ENCODE results near the gene NLRP4. TPM values are rescaled to one million over a fixed set of nuclear protein-coding genes. Genes with fewer than 3 reads are reported as not detected.
"Not testable (repeated sequence)": the region's sequence is repeated elsewhere in the genome, so short reads cannot be mapped to it uniquely, and the experiment has no call there.

Gene NLRP4
- total RNA-seq, 1 donor from 2014 or later, result not detected

- no peak for DNase-seq (ENCODE audit: low spot score)
- intact Hi-C loops (cut with DNase I), result no loop called here
Measured at GRCh38 chr19:55877211-55877610, 40.9 kb downstream of the NLRP4 start.

GRCh38 chr19:55882626-55883025, 46.3 kb downstream of the NLRP4 start:
- intact Hi-C loops (cut with DNase I), result no loop called here
- no peak for DNase-seq (ENCODE audit: low spot score)

DNA sequence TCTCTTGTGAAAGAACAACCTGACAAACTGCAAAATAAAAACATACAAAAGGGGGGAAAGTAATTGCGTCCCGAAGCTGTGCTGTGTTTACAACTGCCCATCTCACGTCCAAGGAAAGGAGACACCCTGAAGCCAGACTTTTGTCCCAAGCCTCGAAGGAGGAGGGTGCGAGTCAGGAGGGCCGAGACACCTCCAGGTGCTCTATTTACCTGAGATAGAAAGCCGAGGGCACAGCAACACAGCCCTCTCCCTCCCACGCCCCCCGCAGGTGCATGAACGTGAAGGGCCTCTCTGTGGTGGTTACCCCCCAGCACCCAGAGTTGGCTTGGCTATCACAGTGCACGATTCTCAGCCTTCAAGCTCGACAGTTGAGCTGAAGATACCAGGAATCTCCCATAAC, 62.6 kb downstream of the NLRP4 start:
- no peak for DNase-seq (ENCODE audit: low spot score)
- intact Hi-C loops (cut with DNase I), result no loop called here

GRCh38 chr19:55901369-55902079, 65.2 kb downstream of the NLRP4 start:
- DNase-seq (ENCODE audit: low spot score), result no peak
- intact Hi-C loops (cut with DNase I), result no loop called here

DNA sequence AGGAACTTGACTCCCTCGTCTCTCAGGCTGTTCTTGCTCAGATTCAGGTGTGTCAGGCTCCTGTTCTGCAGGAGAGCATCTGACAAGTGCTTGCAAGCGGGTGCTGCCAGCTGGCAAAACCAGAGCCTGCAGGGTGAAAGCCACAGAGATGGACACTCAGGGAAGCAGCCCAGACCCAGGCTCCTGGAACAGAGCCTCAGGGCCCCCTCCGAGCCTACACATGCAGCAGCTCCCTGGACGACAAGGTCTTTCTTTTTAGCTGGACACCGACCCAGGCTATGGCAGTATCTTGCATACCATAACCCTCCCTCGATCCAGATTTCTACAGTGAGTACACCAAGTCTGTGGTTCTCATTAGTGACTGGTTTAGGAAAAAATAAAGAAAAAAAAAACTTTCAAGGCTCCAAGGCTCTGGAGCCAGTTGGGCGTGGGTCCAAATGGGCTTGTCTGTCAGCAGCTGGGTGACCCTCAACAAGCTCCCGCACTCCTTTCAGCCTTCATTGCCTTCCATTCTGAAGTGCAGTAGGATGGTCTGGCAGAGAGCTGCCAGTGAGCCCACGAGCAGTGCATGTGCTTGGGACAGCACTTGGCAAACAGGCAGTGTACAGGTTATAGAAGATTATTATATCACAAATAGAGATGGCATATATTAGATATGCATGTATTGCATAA, 65.9 kb downstream of the NLRP4 start:
- intact Hi-C loops (cut with DNase I), result no loop called here
- no peak for DNase-seq (ENCODE audit: low spot score)

- DNase-seq (ENCODE audit: low spot score), result no peak
- intact Hi-C loops (cut with DNase I), result no loop called here
Measured at GRCh38 chr19:55907286-55907685, 70.9 kb downstream of the NLRP4 start.

GRCh38 chr19:55907746-55908145, 71.4 kb downstream of the NLRP4 start:
- no peak for DNase-seq (ENCODE audit: low spot score)
- intact Hi-C loops (cut with DNase I), result no loop called here

- intact Hi-C loops (cut with DNase I), result no loop called here
- no peak for DNase-seq (ENCODE audit: low spot score)
Measured at GRCh38 chr19:55909801-55910200, 73.5 kb downstream of the NLRP4 start.

DNA sequence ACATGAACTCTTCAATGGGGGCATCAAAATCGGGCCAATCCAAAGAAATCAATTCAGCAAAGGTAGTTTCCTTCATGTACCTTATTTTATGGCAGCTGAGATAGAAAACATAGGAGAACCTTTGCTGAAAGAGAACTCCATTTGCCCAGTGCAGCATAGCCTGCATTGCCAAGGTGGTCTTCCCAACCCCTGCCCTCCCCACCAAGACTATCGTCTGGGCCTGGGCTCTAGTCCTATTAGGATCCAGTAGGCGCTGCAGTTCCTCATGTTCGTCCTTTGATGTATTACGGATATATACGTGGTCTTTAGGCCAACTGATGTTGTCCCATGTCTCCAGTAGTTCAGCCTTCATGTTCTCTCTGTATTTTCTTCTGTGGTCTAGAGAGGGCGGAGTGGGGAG, 76.6 kb downstream of the NLRP4 start:
- DNase-seq (ENCODE audit: low spot score), result no peak
- intact Hi-C loops (cut with DNase I), result no loop called here

DNA sequence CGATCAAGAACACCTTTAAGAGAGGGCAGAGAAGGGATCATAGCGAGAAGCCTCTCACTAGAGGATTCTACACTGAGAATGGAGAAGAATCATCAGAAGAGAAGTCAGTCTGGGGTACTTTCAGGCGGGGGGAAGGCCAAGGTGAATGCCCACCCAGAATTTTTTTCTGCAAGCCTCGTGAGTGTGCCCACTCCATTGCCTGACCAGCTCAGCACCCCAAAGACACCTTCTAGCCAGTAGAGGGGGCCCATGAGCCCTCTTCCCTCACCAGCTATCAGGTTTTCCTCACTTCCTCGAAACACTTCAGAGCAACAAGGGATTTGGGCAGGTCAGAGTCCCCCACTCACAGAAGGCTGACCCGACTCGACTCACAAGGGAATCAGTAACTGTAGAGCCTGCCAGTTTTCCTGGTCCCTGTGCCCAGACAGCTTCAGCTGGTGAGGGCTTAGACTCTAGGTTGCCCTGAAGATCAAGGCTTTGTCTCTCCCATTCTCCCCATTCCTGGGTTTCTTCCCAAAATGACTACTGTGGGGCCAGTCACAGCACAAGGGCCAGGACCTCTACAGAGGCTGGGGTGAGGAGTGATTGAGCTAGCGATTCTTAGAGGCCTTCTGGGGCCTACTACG, 77.4 kb downstream of the NLRP4 start:
- intact Hi-C loops (cut with DNase I), result no loop called here
- no peak for DNase-seq (ENCODE audit: low spot score)

DNA sequence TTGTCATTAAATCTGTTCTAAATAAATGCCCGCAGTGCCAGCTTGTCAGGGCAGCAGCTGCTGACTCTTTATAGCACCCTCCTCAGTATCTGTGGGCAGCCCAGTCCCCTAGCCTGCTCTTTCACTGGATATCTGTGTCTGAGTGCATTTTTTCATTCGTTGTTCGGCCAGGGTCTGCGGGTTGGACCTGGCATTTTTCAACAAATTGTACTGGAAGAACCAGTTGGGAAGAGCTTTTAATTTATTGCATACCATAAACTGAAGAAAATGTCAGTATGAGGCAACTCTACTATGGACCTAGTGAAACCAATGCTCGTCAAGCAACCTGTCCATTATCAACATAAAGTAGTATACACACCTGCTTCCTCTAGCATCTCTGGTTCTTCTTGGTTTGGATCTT, 87.2 kb downstream of the NLRP4 start:
- intact Hi-C loops (cut with DNase I), result no loop called here
- DNase-seq (ENCODE audit: low spot score), result no peak

- intact Hi-C loops (cut with DNase I), result no loop called here
- DNase-seq (ENCODE audit: low spot score), result no peak
Measured at GRCh38 chr19:55927991-55928390, 91.7 kb downstream of the NLRP4 start.

DNA sequence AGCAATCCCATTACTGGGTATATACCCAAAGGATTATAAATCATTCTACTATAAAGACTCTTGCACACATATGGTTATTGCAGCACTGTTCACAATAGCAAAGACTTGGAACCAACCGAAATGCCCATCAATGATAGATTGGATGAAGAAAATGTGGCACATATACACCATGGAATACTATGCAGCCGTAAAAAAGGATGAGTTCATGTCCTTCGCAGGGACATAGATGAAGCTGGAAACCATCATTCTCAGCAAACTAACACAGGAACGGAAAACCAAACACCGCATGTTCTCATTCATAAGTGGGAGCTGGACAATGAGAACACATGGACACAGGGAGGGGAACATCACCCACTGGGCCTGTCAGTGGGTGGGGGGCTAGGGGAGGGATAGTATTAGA, 92.9 kb downstream of the NLRP4 start:
- intact Hi-C loops (cut with DNase I); DNase-seq (ENCODE audit: low spot score): not testable (repeated sequence)

DNA sequence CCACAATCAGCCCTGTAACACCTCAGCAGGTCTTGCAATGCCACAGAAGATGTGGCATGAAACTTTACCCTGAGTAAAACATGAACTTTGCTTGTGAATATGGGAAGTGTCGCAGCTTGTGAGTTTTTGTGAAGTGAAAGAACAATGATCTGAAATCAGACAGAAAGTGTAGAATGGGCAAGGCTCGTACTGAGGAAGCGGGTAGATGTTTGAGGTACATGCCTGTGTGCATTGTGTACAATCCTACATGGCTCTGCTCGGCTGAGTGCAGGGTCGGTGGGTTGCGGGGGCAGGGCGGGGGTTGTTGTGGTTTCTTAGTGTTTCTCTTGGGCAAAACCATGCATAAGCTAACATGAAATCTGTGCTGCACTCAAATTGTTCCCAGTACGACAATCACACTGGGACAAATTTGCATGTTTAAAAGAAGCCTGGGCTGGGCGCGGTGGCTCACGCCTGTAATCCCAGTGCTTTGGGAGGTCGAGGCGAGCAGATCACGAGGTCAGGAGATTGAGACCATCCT, 94.7 kb downstream of the NLRP4 start:
- DNase-seq (ENCODE audit: low spot score), result no peak
- intact Hi-C loops (cut with DNase I), result no loop called here

Other genes starting within 250 kb of the NLRP4 start
- 19.4 TPM for gene FIZ1, start 237.0 kb upstream of the NLRP4 start, total RNA-seq
- 13.7 TPM for gene ZNF524, start 236.3 kb upstream of the NLRP4 start, total RNA-seq
- 15.7 TPM for gene ZNF865, start 230.9 kb upstream of the NLRP4 start, total RNA-seq
- 10.9 TPM for gene ZNF784, start 212.0 kb upstream of the NLRP4 start, total RNA-seq
- 29.0 TPM for gene ZNF580, start 195.5 kb upstream of the NLRP4 start, total RNA-seq
- 6.5 TPM for gene ZNF581, start 192.9 kb upstream of the NLRP4 start, total RNA-seq
- gene CCDC106, start 188.3 kb upstream of the NLRP4 start, total RNA-seq, result 15.9 TPM
- gene U2AF2, start 181.5 kb upstream of the NLRP4 start, total RNA-seq, result 80.4 TPM
- 193 TPM for gene EPN1, start 161.3 kb upstream of the NLRP4 start, total RNA-seq
- not detected for gene NLRP9, start 98.1 kb upstream of the NLRP4 start, total RNA-seq
- 0.46 TPM for gene RFPL4A, start 77.4 kb upstream of the NLRP4 start, total RNA-seq
- 0.57 TPM for gene RFPL4AL1, start 67.4 kb upstream of the NLRP4 start, total RNA-seq
- not detected for gene NLRP11, start 4.5 kb upstream of the NLRP4 start, total RNA-seq
- gene NLRP13, start 95.8 kb downstream of the NLRP4 start, total RNA-seq, result not detected
- not detected for gene NLRP8, start 111.3 kb downstream of the NLRP4 start, total RNA-seq
- gene NLRP5, start 150.2 kb downstream of the NLRP4 start, total RNA-seq, result not detected

All from cardiac septum (tissue), 1 donor.